ENCODE data around the gene PGP. TPM values are rescaled to one million over a fixed set of nuclear protein-coding genes. Genes with fewer than 3 reads are reported as not detected.

The PGP gene
- total RNA-seq, 1 donor from 2014 or later = 13.3 TPM

DNA sequence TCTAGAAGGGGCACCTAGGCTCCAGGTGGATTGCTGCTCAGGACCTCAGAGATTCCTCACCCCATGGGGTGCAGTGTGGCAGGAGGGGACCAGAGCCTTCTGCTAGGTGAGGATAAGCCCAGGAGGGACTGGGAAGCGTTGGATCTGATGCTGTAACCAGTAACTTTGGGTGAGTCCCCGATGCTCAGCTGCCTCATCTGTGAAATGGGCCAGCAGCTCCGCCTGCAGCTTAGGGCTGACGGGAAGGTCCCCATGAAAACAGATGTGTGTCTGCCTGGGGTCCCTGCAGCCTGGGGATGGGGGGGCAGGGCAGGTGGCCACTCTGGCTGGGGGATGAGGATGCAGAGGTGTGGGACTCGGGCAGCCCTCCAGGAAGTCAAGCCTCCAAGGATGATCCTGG is 15.5 kb downstream of the PGP start:
- Histone ChIP-seq H3K4me3 (no peak overlapping the region), H3K9me3 (no peaks in the 10 kb centered on the region), H3K27me3 (ENCODE audit: low read depth) (peaks cover 39% of the 10 kb centered on the region), H3K4me1 (peaks cover 13% of the 10 kb centered on the region), H3K36me3 (no peaks in the 10 kb centered on the region), H3K27ac (no peak overlapping the region)
- no peak for ATAC-seq
- TF ChIP-seq, protein P1, sequence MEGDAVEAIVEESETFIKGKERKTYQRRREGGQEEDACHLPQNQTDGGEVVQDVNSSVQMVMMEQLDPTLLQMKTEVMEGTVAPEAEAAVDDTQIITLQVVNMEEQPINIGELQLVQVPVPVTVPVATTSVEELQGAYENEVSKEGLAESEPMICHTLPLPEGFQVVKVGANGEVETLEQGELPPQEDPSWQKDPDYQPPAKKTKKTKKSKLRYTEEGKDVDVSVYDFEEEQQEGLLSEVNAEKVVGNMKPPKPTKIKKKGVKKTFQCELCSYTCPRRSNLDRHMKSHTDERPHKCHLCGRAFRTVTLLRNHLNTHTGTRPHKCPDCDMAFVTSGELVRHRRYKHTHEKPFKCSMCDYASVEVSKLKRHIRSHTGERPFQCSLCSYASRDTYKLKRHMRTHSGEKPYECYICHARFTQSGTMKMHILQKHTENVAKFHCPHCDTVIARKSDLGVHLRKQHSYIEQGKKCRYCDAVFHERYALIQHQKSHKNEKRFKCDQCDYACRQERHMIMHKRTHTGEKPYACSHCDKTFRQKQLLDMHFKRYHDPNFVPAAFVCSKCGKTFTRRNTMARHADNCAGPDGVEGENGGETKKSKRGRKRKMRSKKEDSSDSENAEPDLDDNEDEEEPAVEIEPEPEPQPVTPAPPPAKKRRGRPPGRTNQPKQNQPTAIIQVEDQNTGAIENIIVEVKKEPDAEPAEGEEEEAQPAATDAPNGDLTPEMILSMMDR (IDR thresholded peaks at IDR 0.05) = no peak
- no peak for DNase-seq
- intact Hi-C loops (cut with DNase I) = no loop called here

DNA sequence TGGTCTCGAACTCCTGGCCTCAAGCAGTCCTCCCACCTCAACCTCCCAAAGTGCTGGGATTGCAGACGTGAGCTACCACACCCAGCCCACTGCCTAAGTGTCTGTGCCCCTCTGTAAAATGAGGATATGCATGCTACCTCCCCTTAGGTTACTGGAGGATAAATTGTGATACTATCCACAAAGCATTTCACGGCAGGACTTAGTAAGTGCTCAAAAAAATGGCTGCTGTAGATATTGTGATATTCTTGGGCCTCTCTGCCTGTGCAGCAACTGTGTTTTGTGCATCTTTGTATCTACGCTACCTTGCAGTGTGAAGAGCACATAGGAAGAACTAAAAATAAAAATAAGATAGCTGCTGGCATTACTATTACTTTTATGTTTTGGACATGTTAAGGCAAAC is 16.4 kb downstream of the PGP start:
- no peak overlapping the region for H3K4me3 ChIP-seq
- TF ChIP-seq, protein P1 (IDR thresholded peaks at IDR 0.05) = no peak
- DNase-seq (no peak), ATAC-seq (no peak)
- no peaks in the 10 kb centered on the region for H3K36me3 ChIP-seq
- peaks cover 40% of the 10 kb centered on the region for H3K27me3 ChIP-seq (ENCODE audit: low read depth)
- intact Hi-C loops (cut with DNase I) = no loop called here
- H3K4me1 ChIP-seq = peaks cover 13% of the 10 kb centered on the region
- H3K9me3 ChIP-seq = no peaks in the 10 kb centered on the region
- H3K27ac ChIP-seq = no peak overlapping the region

DNA sequence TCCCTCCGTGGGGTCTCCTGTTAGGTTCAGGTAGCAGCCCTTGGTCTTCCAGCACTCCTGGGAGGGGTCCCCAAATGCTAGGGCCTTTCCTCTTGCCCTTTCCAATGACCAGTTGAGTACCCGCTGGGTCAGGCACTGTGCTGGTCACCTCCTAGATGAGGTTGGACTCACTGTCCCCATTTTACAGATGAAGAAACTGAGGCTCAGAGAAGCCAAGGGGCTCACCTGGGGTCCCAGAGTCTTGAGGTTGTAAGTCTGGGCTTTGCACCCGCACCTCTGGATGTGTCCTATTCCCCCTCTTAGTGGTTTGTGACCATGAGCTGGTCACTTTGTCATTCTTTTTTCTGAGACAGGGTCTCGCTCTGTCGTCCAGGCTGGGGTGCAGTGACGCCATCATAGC is 16.9 kb downstream of the PGP start:
- ATAC-seq = no peak
- Histone ChIP-seq H3K9me3 (no peaks in the 10 kb centered on the region), H3K4me1 (peaks cover 13% of the 10 kb centered on the region), H3K27me3 (ENCODE audit: low read depth) (peaks cover 40% of the 10 kb centered on the region), H3K27ac (no peak overlapping the region), H3K36me3 (no peaks in the 10 kb centered on the region), H3K4me3 (no peak overlapping the region)
- no peak for DNase-seq
- TF ChIP-seq, protein P1 (IDR thresholded peaks at IDR 0.05) = no peak
- intact Hi-C loops (cut with DNase I) = no loop called here

DNA sequence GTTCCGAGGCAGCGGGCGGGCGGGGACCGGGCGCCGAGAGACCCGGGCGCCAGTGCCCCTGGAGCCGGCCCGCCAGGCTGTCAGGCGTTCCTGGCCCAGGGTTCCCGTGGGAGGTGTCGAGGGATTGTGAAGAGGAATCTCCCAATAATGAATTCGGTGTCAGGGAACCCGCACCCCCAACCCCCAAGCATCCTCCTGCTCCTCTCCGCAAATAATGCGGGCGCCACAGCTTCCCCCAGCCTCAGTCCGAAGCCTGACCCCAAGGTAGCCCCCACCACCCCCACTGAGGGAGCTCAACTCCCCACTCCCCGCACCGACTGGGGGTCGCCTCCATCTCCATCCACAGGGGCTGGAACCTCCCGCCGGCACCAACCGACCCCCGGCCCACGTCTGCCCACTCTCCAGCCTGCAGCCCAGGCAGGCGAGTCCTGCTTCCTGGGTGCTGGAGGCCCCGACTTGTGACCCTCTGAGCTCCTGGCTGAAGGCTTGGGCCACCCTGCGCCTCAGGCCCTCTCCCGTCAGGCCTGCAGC is 17.6 kb downstream of the PGP start:
- H3K4me3 ChIP-seq = no peak overlapping the region
- H3K27me3 ChIP-seq (ENCODE audit: low read depth) = peaks cover 40% of the 10 kb centered on the region
- H3K4me1 ChIP-seq = peaks cover 13% of the 10 kb centered on the region
- TF ChIP-seq, protein P1 (IDR thresholded peaks at IDR 0.05) = no peak
- intact Hi-C loops (cut with DNase I) = no loop called here
- H3K9me3 ChIP-seq = no peaks in the 10 kb centered on the region
- no peak overlapping the region for H3K27ac ChIP-seq
- DNase-seq = no peak
- ATAC-seq = no peak
- H3K36me3 ChIP-seq = no peaks in the 10 kb centered on the region

DNA sequence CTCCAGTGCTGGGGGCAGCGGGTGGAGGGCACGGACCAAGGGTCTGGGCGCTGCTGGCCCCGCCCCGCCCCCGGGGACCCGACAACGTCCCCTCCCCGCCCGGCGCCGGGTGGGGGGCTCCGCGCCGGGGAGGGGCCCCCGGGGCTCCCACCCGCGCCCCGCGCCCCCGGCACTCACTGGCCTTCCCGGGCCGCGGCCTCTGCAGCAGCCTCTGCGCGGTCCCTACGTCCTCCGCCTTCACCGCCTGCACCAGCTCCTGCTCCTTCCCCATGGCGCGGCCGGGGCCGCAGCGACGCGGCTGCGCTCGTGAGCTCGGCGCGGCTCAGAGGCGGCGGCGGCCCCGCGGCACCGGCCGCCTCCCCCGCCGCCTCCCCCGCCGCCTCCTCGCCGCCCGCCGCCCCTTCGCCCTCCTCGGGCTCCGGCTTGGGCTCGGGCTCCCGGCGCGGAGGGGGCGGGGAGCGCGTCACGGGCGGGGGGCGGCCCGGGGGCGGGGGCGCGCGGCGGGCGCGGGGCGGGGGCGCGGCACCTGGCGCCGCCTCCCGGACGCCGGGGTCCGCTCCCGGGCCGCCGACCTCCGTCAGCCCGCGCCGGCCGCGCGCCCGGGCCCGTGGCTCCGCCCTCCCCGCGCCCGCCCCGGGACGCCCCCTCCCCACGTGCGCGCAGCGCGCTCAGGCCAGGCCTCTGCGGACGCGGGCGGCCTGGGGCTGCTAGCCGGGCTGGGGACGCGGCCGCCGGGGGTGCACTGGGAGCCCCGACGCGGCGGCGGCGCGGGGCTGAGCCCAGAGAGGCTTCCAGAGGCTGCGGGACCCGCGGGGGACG is 18.3 kb downstream of the PGP start, which contains the start of gene CASKIN1:
Gene CASKIN1, minus strand, starts transcription at position 444 of the 819 bp plus-strand sequence. Its CDS starts 173 bp downstream, at position 271.
- Histone ChIP-seq H3K36me3 (no peaks in the 10 kb centered on the region), H3K27ac (no peak within 1 kb of the TSS), H3K27me3 (ENCODE audit: low read depth) (peaks cover 40% of the 10 kb centered on the region), H3K9me3 (no peaks in the 10 kb centered on the region), H3K4me1 (peaks cover 13% of the 10 kb centered on the region), H3K4me3 (peak within 1 kb of the TSS; percentile 36)
- ATAC-seq = peak in 1 of 2 donors; percentile 4
- DNase-seq = no peak
- intact Hi-C loops (cut with DNase I) = no loop called here
- TF ChIP-seq, protein P1 (IDR thresholded peaks at IDR 0.05) = no peak
